Mesendoderm (in vitro differentiated cells): ENCODE data around the gene PMM2.

Experiments
- DNase-seq: peaks from one replicate; pipeline ENCODE4 v3.0.0; 2013
- H2AK5ac ChIP-seq: 2 replicates; pipeline ENCODE4 v1.6.1; 2013; ENCODE audit warnings: low read length, inconsistent platforms
- H2BK120ac ChIP-seq: 2 replicates; pipeline ENCODE4 v1.6.1; 2013; ENCODE audit warnings: low read depth, mild to moderate bottlenecking, low read length, moderate library complexity, mixed read lengths
- H2BK15ac ChIP-seq: replicated peaks from 2 replicates; pipeline ENCODE4 v1.6.1; 2013; ENCODE audit warnings: low read depth, mild to moderate bottlenecking, moderate library complexity
- H2BK5ac ChIP-seq: 2 replicates; pipeline ENCODE4 v1.6.1; 2013; ENCODE audit warnings: low read length, inconsistent platforms
- H3K18ac ChIP-seq: 2 replicates; pipeline ENCODE4 v1.6.1; 2013; ENCODE audit warnings: mild to moderate bottlenecking, low read length, mixed read lengths
- H3K23ac ChIP-seq: one replicate; pipeline ENCODE4 v1.6.1; 2013; ENCODE audit warnings: low read length
- H3K27ac ChIP-seq: 2 replicates; pipeline ENCODE4 v1.5.1; 2013; ENCODE audit warnings: low read depth, mild to moderate bottlenecking, inconsistent platforms, low read length, moderate library complexity
- H3K27me3 ChIP-seq: 2 replicates; pipeline ENCODE4 v1.6.1; 2013; ENCODE audit warnings: low read length, control low read depth, mild to moderate bottlenecking, inconsistent platforms; ENCODE audit not compliant: insufficient read depth, poor library complexity
- H3K36me3 ChIP-seq: 2 replicates; pipeline ENCODE4 v1.6.1; 2013; ENCODE audit warnings: low read length, inconsistent platforms; ENCODE audit not compliant: control insufficient read depth, insufficient read depth
- H3K4ac ChIP-seq: one replicate; pipeline ENCODE4 v1.6.1; 2013; ENCODE audit warnings: low read depth, mild to moderate bottlenecking, low read length, moderate library complexity
- H3K4me1 ChIP-seq: 2 replicates; pipeline ENCODE4 v1.6.1; 2013; ENCODE audit warnings: low read depth, low read length, inconsistent platforms; ENCODE audit not compliant: control insufficient read depth
- H3K4me2 ChIP-seq: 2 replicates; pipeline ENCODE4 v1.6.1; 2013; ENCODE audit warnings: low read length
- H3K4me3 ChIP-seq: 2 replicates; pipeline ENCODE4 v1.5.1; 2013; ENCODE audit warnings: mild to moderate bottlenecking, low read length
- H3K56ac ChIP-seq: one replicate; pipeline ENCODE4 v1.6.1; 2013; ENCODE audit warnings: low read length
- H3K79me1 ChIP-seq: 2 replicates; pipeline ENCODE4 v1.6.1; 2013; ENCODE audit warnings: low read length, inconsistent platforms
- H3K79me2 ChIP-seq: 2 replicates; pipeline ENCODE4 v1.6.1; 2013; ENCODE audit warnings: mild to moderate bottlenecking, low read length; ENCODE audit not compliant: control insufficient read depth, insufficient read depth
- H3K9ac ChIP-seq: 2 replicates; pipeline ENCODE4 v1.6.1; 2013; ENCODE audit warnings: low read length, inconsistent platforms
- H4K5ac ChIP-seq: one replicate; pipeline ENCODE4 v1.6.1; 2013; ENCODE audit warnings: low read length
- H4K8ac ChIP-seq: one replicate; pipeline ENCODE4 v1.6.1; 2013; ENCODE audit warnings: low read depth, mild to moderate bottlenecking, control low read depth, low read length, moderate library complexity
- WGBS: extraction: QIAGEN DNeasy Blood & Tissue Kit; methylation state at CpG from one replicate; pipeline ENCODE4 v1.1.7; 2013; ENCODE audit warnings: low lambda C conversion rate, missing lambda C conversion rate; ENCODE audit not compliant: insufficient coverage; ENCODE audit errors: extremely low coverage; 5-methylcytosine and 5-hydroxymethylcytosine counted together

Gene PMM2

GRCh38 chr16:8853611-8854010 lies 56.0 kb downstream of the PMM2 start:
- H4K5ac ChIP-seq: no peak overlapping the region
- H2AK5ac ChIP-seq: no peak overlapping the region
- peaks cover 2% of the 10 kb centered on the region for H3K79me2 ChIP-seq
- no peak overlapping the region for H3K4me2 ChIP-seq
- no peak overlapping the region for H3K4me3 ChIP-seq
- H3K4ac ChIP-seq: no peak overlapping the region
- H3K56ac ChIP-seq: no peak overlapping the region
- no peak overlapping the region for H2BK15ac ChIP-seq
- no peak overlapping the region for H3K18ac ChIP-seq
- H3K79me1 ChIP-seq: peaks cover 2% of the 10 kb centered on the region
- H2BK5ac ChIP-seq: no peak overlapping the region
- no peak overlapping the region for H3K27ac ChIP-seq
- H2BK120ac ChIP-seq: no peak overlapping the region
- H3K4me1 ChIP-seq: no peaks in the 10 kb centered on the region
- WGBS: no CpG with 5 or more reads among the region's 7 CpGs
- no peak for DNase-seq
- H4K8ac ChIP-seq: no peak overlapping the region
- no peaks in the 10 kb centered on the region for H3K27me3 ChIP-seq
- H3K23ac ChIP-seq: no peak overlapping the region
- H3K9ac ChIP-seq: no peak overlapping the region
- H3K36me3 ChIP-seq: peaks cover 15% of the 10 kb centered on the region

GRCh38 chr16:8854298-8854948 lies 56.8 kb downstream of the PMM2 start:
- no peak overlapping the region for H3K23ac ChIP-seq
- H3K27me3 ChIP-seq: no peaks in the 10 kb centered on the region
- H2AK5ac ChIP-seq: no peak overlapping the region
- H2BK5ac ChIP-seq: no peak overlapping the region
- peaks cover 14% of the 10 kb centered on the region for H3K36me3 ChIP-seq
- WGBS: no CpG with 5 or more reads among the region's 9 CpGs
- H3K9ac ChIP-seq: no peak overlapping the region
- H3K4ac ChIP-seq: no peak overlapping the region
- H4K8ac ChIP-seq: no peak overlapping the region
- no peaks in the 10 kb centered on the region for H3K4me1 ChIP-seq
- H2BK15ac ChIP-seq: no peak overlapping the region
- H3K56ac ChIP-seq: no peak overlapping the region
- peaks cover 9% of the 10 kb centered on the region for H3K79me2 ChIP-seq
- no peak for DNase-seq
- no peak overlapping the region for H3K27ac ChIP-seq
- no peak overlapping the region for H3K18ac ChIP-seq
- H2BK120ac ChIP-seq: no peak overlapping the region
- H3K79me1 ChIP-seq: peaks cover 7% of the 10 kb centered on the region
- no peak overlapping the region for H4K5ac ChIP-seq
- no peak overlapping the region for H3K4me3 ChIP-seq
- no peak overlapping the region for H3K4me2 ChIP-seq

DNA sequence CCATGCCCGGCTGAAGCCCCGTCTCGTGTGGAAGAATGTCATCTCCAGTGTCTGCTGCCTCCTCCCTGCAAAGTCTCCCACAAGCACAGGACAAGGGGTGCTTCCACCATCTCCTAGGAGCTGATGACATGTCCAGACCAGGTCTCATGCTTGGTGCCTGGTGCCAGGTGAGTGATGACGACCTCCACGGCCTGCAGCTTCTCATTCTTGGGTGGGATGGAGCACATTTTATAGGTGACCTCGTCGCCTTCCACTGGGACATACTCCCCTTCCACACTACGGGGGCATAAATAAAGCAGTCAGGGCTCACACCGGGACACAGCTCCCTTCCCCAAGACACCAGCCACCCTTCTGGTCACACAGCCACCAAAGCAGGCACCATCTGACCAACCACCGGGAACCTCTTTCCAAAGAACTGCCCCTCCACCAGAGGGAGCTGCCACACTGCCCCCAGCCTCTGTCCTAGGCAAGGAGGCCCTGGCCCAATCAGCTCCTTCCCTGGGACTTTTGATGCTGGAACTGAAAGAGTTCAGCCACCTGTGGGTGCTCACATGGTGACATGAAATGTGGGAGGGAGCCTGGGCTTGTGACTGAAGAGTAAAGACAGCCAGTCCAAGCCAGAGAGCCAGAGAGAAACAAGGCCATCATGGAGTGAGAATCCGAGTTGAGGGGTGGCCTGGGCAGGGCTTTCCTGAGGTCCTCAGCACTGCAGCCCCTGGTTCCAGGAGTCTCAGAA lies 57.6 kb downstream of the PMM2 start:
- no peak overlapping the region for H4K8ac ChIP-seq
- no peak overlapping the region for H2BK5ac ChIP-seq
- H3K27ac ChIP-seq: no peak overlapping the region
- no CpG with 5 or more reads among the region's 11 CpGs for WGBS
- no peak overlapping the region for H4K5ac ChIP-seq
- H3K18ac ChIP-seq: no peak overlapping the region
- H3K79me2 ChIP-seq: peaks cover 14% of the 10 kb centered on the region
- H3K4me2 ChIP-seq: no peak overlapping the region
- H3K27me3 ChIP-seq: no peaks in the 10 kb centered on the region
- H3K4me1 ChIP-seq: no peaks in the 10 kb centered on the region
- H3K4me3 ChIP-seq: no peak overlapping the region
- no peak overlapping the region for H3K4ac ChIP-seq
- H3K79me1 ChIP-seq: peaks cover 9% of the 10 kb centered on the region
- H2AK5ac ChIP-seq: no peak overlapping the region
- H2BK15ac ChIP-seq: no peak overlapping the region
- no peak overlapping the region for H3K23ac ChIP-seq
- H3K36me3 ChIP-seq: peaks cover 10% of the 10 kb centered on the region
- no peak overlapping the region for H2BK120ac ChIP-seq
- no peak overlapping the region for H3K9ac ChIP-seq
- no peak overlapping the region for H3K56ac ChIP-seq
- DNase-seq: no peak

DNA sequence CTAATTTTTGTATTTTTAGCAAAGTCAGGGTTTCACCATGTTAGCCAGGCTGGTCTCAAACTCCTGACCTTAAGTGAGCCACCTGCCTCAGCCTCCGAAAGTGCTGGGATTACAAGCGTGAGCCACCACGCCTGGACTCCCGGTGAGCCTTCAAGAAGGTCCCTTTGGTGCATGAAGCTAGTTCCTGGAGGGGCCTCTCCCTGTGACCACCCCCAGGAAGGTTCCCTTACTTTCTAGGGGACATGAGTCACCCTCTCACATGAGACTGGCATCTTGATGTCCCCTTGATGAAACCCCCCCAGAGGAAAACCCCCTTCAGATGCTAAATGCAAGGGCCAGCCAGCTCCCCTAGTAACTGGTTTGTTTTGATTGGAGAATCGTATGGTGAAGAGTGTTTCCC lies 58.3 kb downstream of the PMM2 start:
- Histone ChIP-seq H3K27me3 (no peaks in the 10 kb centered on the region), H3K4ac (no peak overlapping the region), H3K4me1 (no peaks in the 10 kb centered on the region), H2BK120ac (no peak overlapping the region), H4K8ac (no peak overlapping the region), H3K79me2 (peaks cover 17% of the 10 kb centered on the region), H3K36me3 (peaks cover 10% of the 10 kb centered on the region), H3K4me2 (no peak overlapping the region), H3K23ac (no peak overlapping the region), H3K27ac (no peak overlapping the region), H2BK5ac (no peak overlapping the region), H3K9ac (no peak overlapping the region), H2AK5ac (no peak overlapping the region), H3K79me1 (peaks cover 12% of the 10 kb centered on the region), H3K4me3 (no peak overlapping the region), H3K18ac (no peak overlapping the region), H3K56ac (no peak overlapping the region), H4K5ac (no peak overlapping the region), H2BK15ac (no peak overlapping the region)
- WGBS: no CpG with 5 or more reads among the region's 5 CpGs
- no peak for DNase-seq

DNA sequence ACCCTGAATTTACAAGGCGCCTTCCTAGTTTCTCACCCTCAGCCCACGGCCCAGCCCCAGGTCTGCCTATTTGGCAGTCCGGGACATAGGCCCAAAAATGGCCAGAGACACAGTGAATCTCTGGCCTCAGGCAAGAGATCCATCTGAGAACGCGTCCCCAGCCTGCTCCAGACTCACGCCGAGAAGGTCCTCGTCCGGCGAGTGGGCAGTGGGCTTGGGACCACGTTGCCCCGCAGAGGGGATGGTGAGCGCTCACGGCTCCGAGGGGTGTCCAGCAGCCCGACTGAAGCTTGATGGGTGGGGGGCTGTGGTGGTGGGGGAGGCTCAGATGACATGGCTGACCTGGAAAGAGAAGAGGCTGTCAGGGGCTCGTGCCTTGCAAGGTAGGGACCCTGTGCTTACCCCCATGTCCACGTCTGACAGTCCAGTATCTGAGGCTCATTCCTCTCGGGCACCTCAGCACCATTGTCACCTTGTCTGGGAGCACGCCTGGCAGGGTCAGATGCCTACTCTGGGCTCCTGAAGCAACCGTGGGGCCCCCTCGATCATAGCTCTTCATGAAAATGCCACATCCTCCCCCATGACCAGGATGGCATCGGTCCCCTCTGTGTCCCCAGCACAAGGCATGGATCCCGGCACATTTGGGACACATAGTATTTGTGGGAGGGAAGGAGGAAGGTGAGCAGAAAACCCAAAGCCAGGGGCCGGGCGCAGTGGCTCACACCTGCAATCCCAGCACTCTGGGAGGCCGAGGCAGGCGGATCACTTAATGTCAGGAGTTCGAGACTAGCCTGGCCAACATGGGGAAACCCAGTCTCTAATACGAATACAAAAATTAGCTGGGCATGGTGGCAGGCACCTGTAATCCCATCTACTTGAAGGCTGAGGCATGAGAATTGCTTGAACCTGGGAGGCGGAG lies 61.6 kb downstream of the PMM2 start:
- Histone ChIP-seq H2BK15ac (no peak overlapping the region), H2BK5ac (no peak overlapping the region), H3K79me1 (peaks cover 29% of the 10 kb centered on the region), H3K4me1 (peaks cover 7% of the 10 kb centered on the region), H4K8ac (no peak overlapping the region), H3K4me2 (no peak overlapping the region), H3K23ac (no peak overlapping the region), H3K4me3 (no peak overlapping the region), H3K27me3 (no peaks in the 10 kb centered on the region), H3K4ac (no peak overlapping the region), H2BK120ac (no peak overlapping the region), H3K56ac (no peak overlapping the region), H3K79me2 (peaks cover 48% of the 10 kb centered on the region), H3K18ac (no peak overlapping the region), H4K5ac (no peak overlapping the region), H3K27ac (no peak overlapping the region), H2AK5ac (no peak overlapping the region), H3K9ac (no peak overlapping the region), H3K36me3 (peaks cover 10% of the 10 kb centered on the region)
- no CpG with 5 or more reads among the region's 31 CpGs for WGBS
- DNase-seq: no peak
